ENCODE data around the gene DYNC1H1. TPM values are rescaled to one million over a fixed set of nuclear protein-coding genes. Genes with fewer than 3 reads are reported as not detected.

The DYNC1H1 gene
- total and polyA plus RNA-seq, 12 donors = 202 to 509 (median 348) TPM

DNA sequence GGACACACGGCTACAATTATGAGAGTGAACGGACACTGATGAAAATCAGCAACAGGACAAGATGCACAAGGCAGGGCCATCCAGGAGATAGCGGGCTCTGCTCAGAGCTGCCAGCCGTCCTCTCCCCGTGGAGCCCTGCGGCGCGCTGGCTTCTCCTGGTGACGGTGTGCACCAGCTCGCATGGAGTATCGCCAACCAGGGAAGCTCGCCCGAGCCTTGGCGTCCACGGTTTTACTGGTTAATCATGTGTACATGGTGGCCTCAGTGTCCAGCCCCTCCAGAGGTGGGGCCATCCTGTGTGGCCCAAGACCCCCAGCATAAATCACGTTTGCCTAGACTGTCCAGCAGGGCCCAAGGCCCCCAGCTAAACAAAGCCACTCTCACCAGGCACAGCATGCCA is 31.2 kb upstream of the DYNC1H1 start:
- TF ChIP-seq, protein P1, sequence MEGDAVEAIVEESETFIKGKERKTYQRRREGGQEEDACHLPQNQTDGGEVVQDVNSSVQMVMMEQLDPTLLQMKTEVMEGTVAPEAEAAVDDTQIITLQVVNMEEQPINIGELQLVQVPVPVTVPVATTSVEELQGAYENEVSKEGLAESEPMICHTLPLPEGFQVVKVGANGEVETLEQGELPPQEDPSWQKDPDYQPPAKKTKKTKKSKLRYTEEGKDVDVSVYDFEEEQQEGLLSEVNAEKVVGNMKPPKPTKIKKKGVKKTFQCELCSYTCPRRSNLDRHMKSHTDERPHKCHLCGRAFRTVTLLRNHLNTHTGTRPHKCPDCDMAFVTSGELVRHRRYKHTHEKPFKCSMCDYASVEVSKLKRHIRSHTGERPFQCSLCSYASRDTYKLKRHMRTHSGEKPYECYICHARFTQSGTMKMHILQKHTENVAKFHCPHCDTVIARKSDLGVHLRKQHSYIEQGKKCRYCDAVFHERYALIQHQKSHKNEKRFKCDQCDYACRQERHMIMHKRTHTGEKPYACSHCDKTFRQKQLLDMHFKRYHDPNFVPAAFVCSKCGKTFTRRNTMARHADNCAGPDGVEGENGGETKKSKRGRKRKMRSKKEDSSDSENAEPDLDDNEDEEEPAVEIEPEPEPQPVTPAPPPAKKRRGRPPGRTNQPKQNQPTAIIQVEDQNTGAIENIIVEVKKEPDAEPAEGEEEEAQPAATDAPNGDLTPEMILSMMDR (IDR thresholded peaks at IDR 0.05) = no peak
- no peak for TF ChIP-seq POLR2A (IDR thresholded peaks at IDR 0.05)
- DNase-seq = peak in 2 of 7 donors; percentile 13 to 21
- Histone ChIP-seq H3K36me3 (replicated peaks in 1 of 2) (no peaks in the 10 kb centered on the region), H3K4me1 (replicated peaks in 1 of 2) (peaks cover 0 to 10% of the 10 kb centered on the region in 2 donors), H3K27me3 (peaks cover under 1% of the 10 kb centered on the region), H3K4me3 (no peak overlapping the region), H3K27ac (peak overlapping the region in 2 of 5 donors; percentile 4 to 62), H3K9me3 (replicated peaks in 1 of 3) (no peaks in the 10 kb centered on the region)
- WGBS, 4 donors = 81 to 93% (median 84%) methylated on average over 15 to 16 of the region's 16 CpGs
- intact Hi-C loops (cut with DNase I) = no loop called here

GRCh38 chr14:101934601-101935150 is 29.7 kb upstream of the DYNC1H1 start:
- H3K9me3 ChIP-seq (replicated peaks in 1 of 3) = no peaks in the 10 kb centered on the region
- H3K4me3 ChIP-seq = no peak overlapping the region
- H3K4me1 ChIP-seq (replicated peaks in 1 of 2) = peaks cover 0 to 5% of the 10 kb centered on the region in 2 donors
- H3K36me3 ChIP-seq (replicated peaks in 1 of 2) = no peaks in the 10 kb centered on the region
- intact Hi-C loops (cut with DNase I) = no loop called here
- WGBS, 4 donors = 84 to 92% (median 88%) methylated on average over 8 to 14 of the region's 14 CpGs
- H3K27me3 ChIP-seq = peaks cover 6% of the 10 kb centered on the region
- DNase-seq = peak in 2 of 7 donors; percentile 10 to 15
- no peak for TF ChIP-seq POLR2A (IDR thresholded peaks at IDR 0.05)
- TF ChIP-seq, protein P1 (IDR thresholded peaks at IDR 0.05) = no peak
- H3K27ac ChIP-seq = no peak overlapping the region

- TF ChIP-seq POLR2A (IDR thresholded peaks at IDR 0.05) = no peak
- TF ChIP-seq, protein P1 (IDR thresholded peaks at IDR 0.05) = no peak
- Histone ChIP-seq H3K27ac (no peak overlapping the region), H3K36me3 (replicated peaks in 1 of 2) (no peaks in the 10 kb centered on the region), H3K9me3 (replicated peaks in 1 of 3) (no peaks in the 10 kb centered on the region), H3K4me3 (no peak overlapping the region), H3K27me3 (peaks cover 6% of the 10 kb centered on the region), H3K4me1 (replicated peaks in 1 of 2) (peaks cover 0 to 2% of the 10 kb centered on the region in 2 donors)
- intact Hi-C loops (cut with DNase I) = no loop called here
- WGBS, 4 donors = 60 to 67% (median 62%) methylated on average over 11 to 13 of the region's 13 CpGs
- no peak for DNase-seq
Measured at GRCh38 chr14:101937926-101938767, 26.2 kb upstream of the DYNC1H1 start.

GRCh38 chr14:101939646-101940170 is 24.7 kb upstream of the DYNC1H1 start:
- H3K36me3 ChIP-seq (replicated peaks in 1 of 2) = no peaks in the 10 kb centered on the region
- H3K27me3 ChIP-seq = peaks cover 6% of the 10 kb centered on the region
- TF ChIP-seq, protein P1 (IDR thresholded peaks at IDR 0.05) = no peak
- no peak for TF ChIP-seq POLR2A (IDR thresholded peaks at IDR 0.05)
- H3K4me1 ChIP-seq (replicated peaks in 1 of 2) = no peaks in the 10 kb centered on the region
- no peak overlapping the region for H3K27ac ChIP-seq
- 65 to 75% (median 69%) methylated on average over 5 of the region's 5 CpGs for WGBS, 4 donors
- no peak overlapping the region for H3K4me3 ChIP-seq
- DNase-seq = no peak
- intact Hi-C loops (cut with DNase I) = no loop called here
- H3K9me3 ChIP-seq (replicated peaks in 1 of 3) = no peaks in the 10 kb centered on the region

All from adrenal gland (tissue), 12 donors.